GM21390 (cell line): Measurements from ENCODE around the gene NDC80.

ENCODE experiments used
- ATAC-seq: cut with Tn5 transposase; IDR thresholded peaks from one replicate; pipeline ENCODE4 v1.9.1; 2021; ENCODE audit not compliant: unreplicated experiment

The NDC80 gene

DNA sequence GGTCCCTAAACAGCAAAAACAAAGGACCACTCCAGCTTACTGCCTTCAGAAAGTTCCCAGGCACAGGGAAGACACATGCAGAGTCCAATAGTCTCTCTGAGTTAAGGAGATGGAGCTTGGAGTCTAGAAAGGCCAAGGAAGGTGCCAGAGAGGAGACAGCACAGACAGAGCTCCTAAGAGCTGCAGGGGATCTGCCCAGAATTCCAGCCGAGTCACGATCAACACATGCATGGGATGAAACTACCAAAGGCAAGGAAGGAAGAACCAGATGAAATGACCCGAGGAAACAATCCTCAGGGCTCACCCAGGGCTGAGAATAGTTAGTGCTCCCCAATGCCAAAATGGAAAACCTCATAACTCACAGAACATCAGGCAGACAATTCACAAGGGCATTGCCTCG is 15.5 kb upstream of the NDC80 start:
- ATAC-seq: no peak

DNA sequence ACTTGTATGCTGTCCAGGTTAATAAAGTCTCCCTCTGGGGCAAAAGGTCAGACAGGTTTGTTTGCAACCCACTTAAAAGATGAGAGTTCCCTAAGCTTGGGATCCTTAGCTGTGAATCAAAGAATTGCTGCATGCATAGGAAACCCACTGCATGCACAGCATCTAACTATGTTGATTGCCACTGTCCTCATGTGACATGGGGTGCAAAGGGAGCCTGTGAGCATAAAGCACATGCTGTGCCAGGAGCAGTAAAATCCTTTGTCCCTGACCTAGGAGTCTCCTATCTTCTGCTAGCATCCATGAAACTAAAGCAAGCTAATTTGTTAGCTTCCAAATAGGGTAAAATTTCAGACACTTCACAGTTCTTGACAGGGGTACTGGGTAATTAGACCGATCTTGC is 13.8 kb upstream of the NDC80 start:
- no peak for ATAC-seq

DNA sequence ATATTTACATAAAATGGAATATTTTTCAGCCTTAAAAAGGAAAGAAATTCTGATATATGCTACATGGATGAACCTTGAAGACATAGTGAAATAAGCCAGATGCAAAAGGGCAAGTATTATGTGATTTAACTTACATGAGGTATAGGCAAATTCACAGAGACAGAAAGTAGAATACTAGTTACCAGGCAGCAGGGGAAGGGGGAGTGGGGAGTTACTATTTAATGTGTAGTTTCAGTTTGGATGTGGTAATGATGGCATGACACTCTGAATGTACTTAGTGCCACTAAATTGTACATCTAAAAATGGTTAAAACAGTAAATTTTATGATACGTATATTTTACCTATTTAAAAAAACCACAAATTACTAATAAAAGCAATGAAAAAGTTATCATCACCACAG is 12.1 kb upstream of the NDC80 start:
- ATAC-seq: no peak

DNA sequence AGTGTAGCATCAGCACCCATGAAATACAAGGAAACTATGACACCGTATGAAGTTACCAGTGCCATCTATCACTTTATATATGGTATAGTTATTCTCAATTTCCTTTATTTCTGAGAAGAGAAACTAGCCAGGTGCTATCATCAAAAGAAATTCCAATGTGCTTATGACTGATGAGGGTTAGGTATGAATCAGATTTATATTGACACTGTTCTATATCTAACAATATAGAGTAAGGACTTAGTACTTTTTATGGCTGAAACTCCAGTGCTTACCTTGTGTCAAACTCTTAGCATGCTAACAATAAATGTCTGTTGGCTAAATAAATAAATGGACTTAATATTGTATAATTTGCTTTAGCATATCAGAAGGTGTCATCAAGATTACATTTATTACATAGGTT is 7.0 kb upstream of the NDC80 start:
- ATAC-seq: no peak

DNA sequence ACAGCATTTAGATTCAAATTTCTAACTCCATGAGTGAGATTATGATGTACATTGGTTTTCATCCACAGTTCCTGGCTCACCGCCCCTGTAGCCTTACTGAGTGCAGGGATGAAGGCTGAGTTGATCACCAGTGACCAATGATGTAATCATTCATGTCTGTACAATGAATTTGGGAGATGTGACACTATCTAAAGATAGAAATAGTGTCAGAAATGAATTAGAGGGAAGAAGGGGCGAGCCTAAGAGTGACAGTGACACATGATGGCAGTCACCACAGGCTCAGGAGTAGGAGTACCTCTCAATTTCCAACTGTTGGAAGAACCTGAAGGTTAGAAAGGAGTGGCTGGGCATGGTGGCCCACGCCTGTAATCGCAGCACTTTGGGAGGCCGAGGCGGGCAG is 3.2 kb upstream of the NDC80 start:
- no peak for ATAC-seq

DNA sequence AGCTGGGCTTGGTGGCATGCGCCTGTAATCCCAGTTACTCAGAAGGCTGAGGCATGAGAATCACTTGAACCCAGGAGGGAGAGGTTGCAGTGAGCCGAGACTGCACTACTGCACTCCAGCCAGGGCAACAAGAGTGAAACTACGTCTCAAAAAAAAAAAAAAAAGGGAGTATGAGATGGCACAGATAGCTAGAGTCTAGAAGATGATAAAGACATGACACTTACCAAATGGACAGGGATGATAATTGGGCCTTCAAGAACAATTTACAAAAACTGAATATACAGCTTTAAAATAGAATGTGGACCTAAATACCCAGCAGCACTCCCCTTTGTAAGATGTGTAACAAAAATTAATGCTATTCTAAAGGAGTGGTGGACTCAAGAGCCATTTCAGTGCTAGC is 2.8 kb upstream of the NDC80 start:
- no peak for ATAC-seq

DNA sequence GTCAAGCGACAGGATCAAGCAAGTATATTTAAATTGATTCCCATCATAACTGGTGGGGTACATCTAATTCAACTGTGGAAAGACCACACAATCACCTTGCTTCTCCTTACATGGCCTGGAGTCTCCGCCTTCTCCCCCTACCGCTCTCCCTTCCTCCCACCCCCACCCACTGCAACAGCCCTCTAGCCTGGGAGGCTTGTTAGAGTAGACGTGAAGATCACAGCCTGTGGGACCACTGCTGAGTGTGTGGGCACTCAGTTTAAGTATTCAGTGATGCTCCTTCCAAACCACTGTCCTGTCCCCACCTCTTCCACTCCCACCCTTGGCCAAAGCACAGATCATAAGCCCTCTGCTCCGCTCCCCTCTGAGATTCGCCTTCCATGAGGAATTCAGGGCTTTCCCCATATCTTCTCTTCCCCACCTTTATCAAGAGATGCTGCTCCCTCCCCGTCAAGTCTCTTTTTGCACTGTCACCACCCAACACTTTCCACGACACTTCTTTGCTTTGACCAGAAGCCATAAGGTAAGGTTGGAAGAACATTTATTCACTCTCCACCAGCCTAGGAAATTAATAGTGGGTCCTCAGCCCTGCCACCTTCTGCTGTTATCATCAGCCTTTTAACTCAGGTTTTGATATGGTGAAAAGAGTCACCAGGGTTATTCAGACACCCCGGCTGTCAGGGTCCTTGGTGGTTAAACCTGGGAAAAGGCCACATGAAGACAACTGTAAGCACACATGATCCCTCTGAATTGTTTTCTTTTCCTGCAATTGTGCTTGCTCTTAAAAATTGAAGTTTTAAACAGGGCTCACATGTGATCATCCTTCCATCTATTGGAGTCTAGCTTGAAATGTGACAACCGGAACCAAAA is 1.8 kb upstream of the NDC80 start:
- no peak for ATAC-seq

DNA sequence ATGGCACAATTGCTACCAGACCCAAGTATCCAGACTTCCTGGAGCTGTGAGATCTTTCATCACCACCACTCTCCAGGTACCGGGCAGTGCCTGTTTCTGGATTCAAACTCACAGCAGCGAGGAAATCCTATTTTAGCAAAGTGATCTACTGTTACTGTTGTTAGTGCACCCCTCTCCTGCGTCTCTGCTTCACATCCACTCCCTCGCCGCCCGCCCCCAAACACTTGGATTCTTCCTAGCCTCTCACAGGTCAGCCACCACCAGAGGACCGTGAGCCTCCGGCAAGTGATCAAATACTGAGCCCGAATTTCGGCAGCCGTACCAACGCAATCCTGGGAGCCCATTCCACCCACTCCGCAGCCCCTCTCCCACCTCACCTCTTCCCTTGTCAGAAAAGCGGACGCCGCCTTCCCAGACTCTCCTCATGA is 571 bp upstream of the NDC80 start:
- peak; percentile 40 for ATAC-seq

DNA sequence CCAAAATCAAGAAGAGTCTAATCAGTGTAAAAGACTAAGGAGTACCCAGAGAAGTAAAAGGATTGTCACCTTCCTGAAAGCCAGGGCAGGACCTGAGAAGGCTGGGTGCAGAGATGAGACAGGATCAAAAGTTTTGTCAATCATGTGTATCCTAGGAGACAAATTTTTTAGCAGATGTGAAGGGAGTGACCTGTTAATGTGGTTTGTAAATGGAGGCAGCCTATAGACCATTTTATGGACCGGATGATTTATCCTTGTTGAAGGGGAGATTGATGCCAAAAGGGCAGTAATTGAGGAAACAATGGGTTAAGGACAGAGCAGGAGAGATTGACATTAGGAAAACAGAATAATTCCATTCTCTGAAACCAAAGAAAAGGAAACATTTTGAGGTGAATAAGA is 813 bp downstream of the NDC80 start:
- ATAC-seq: no peak

DNA sequence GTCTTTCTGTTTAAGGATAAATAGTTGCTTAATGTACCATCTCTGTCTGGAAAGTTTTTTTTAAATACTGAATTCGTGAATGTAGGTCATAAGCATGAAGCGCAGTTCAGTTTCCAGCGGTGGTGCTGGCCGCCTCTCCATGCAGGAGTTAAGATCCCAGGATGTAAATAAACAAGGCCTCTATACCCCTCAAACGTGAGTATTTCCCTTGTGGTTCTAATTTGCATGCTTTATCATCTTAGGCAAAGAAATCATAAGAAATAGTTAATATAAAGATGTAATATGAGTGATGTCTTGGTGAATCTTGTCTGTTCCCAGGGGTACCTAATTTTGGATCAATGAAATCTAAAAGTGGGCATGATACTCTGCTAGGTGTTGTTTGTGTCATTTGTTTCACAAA is 1.5 kb downstream of the NDC80 start:
- ATAC-seq: no peak

DNA sequence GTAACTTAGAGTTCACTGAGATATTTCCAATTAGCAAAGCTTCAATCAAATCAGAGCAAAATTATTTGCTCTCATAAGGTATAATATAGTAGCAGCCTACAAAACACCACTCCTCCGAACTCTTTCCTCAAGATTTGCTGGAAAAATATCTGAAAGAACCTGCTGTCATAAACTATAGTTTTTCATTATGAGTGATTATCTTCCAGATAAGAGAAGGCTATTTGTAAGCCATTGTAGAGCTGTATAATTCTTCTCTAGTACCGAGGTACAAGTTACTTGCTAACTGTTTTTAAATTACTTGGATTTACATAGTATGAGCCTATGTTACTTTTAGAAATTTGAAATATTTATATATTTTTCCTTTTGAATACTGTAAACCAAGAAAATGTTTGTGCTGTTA is 2.1 kb downstream of the NDC80 start:
- ATAC-seq: no peak

DNA sequence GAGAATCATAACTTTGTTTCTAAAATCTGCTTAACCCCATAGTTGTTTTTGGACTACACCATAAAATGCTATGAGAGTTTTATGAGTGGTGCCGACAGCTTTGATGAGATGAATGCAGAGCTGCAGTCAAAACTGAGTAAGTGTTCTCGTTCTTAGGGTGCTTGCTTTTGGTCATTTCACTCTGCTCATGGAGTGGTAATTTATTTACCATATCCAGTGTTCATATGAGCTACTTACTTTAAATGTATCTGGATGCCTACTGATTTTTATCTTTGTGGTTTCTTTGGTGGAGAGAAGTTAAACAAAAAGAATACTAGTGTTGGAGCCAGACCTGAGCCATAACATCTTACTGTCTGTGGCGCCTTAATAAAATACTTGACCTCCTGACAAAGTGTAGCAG is 16.4 kb downstream of the NDC80 start:
- no peak for ATAC-seq

DNA sequence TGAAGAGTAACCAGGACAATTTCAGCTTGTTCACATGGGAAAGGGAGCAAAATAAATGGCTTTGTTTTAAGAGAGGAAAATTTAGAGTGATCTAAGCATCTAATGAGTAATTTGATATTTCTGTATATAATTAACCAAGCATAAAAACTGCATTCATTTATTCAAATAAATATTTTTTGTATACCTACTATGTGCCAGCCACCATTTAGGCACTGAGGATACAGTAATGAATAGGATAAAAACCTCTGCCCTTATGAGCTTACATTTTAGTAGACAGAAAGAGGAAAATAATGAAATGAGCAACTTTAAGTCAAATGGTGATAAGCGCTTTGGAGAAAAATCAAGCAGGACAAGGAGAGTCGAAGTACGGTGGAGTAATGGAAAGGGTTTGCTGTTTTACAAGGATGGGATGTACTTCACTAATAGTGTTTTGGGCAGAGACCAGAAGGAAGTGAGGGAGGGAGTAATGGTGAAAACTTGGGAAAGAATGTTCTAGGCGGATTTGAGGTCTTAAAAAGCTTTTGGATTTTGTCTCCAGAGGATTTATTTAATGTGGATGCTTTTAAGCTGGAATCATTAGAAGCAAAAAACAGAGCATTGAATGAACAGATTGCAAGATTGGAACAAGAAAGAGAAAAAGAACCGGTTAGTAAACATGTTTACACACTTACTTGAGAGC is 17.4 kb downstream of the NDC80 start:
- no peak for ATAC-seq

DNA sequence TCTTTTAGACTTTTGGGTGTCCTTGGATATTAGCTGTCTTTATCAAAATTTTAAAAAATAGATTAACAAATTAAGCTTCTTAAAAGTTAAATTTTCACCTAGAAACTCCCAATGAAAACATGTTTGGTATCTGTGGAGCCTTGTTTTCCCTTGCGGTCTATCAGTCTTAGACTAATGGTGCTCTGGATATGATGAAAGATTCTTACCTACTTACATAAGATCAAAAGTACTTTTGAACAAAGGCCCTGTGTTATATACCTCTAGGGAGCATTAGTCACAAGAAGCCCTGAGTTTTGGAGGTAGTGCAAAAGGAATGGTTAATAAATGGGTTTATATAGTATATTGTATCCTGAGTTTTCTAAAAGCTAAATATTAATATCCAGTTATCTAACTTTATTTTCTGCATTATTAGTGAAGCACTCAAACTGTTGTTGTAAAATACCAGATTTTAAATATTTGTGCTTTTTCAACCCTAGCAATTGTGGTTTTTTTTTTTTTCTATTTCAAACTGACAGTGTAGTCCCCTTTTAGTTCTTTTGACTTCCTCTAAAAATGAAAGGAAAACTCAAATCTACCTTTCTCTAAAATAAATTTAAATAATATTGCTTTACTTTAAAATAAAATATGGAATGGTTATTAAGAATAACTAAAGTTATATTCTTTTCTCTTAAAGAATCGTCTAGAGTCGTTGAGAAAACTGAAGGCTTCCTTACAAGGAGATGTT is 18.1 kb downstream of the NDC80 start:
- no peak for ATAC-seq

DNA sequence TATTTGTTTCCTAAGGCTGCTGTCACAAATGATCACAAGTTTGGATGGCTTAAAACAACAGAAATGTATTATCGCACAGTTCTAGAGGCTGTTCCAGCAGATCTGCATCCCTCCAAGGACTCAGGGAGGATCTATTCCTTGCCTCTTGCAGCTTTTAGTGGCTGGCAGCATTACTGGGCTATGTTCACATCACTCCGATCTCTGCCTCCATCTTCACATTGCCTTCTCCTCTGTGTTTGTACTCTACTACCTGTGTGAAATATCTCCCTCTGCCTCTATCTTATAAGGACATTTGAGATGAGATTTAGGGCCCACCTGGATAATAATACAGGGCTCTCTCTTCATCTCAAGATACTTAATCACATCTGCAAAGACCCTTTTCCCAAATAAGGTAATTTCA is 18.9 kb downstream of the NDC80 start:
- no peak for ATAC-seq

DNA sequence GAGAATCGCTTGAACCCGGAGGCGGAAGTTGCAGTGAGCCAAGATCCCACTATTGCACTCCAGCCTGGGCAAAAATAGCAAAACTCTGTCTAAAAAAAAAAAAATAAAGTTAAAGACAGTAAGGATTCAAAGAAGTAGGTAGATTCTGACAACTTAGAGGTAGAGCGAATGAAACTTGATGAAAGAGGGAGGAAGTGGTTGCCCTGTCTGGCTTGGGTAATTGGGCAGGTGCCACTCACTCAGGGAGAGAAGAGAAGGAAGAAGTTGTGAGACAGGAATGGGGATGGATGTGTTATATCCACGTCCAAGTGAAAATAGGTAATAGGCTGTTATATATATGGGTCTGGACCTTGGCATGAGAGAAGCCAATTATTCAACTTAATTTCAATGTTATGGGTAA is 26.3 kb downstream of the NDC80 start:
- no peak for ATAC-seq

DNA sequence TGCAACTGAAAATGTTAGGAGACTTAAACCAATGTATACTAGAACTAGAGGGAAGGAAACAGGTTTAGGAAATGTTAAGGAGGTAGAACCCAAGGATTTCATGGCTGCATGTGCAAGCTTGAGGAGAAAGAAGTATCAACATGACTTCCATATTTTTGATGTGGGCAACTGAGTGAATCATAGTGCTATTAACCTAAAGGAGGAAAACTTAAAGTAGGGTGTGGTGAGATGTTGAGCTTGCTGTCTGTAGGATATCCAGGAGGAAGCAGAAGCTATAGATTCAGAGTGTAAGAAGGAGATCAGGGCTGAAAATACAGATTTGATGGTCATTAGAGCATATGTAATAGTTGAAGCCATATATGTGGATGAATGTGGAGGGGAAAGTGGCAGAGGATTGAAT is 31.5 kb downstream of the NDC80 start:
- ATAC-seq: no peak

DNA sequence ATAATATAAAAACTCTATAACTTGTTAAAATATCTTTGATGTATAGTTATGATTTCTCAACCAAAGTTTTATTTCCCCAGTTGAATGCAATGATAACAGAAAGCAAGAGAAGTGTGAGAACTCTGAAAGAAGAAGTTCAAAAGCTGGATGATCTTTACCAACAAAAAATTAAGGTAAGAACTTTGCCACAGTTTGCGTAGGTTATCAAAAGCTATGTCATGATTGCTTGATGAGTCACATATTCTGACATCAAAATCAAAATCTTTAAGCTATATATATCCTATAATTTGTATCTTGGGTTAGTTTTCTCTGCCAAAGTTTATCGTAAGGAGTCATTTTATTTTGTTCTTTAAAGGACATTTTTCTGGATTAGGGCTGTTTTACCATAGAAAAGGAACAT is 35.0 kb downstream of the NDC80 start:
- ATAC-seq: no peak

DNA sequence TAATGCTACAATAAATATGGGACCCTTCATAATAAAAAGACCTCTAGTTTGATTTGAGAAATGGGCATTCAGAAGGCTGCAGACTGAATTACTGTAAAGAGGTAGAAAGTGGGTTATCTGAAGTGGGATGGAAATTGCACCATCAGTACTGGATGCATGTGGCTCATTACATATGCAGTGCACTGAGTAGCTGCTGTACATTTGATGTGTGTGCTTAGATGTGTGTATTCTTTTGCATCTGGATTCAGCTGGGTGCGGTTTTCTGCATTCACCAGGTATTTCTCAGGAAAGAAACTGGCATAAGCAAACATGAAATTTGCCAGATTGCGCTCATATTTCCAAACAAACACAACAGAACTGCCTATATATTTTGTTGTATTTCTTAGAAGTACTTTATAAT is 38.2 kb downstream of the NDC80 start:
- no peak for ATAC-seq

DNA sequence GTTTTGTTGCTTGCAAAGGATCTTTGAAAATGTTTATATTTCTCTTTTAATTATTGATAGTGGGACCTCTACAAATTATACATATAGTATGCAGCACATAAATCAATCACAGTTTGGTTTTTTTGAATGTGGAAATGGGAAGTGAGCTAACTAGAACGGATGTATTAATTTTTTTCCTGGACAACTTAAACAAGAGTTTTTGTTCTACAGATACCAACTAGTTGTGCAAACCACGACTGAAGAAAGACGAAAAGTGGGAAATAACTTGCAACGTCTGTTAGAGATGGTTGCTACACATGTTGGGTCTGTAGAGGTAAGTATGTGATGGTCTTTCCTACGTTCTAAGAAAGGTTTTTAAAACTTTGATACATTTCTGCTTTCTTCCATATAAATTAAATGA is 39.2 kb downstream of the NDC80 start:
- ATAC-seq: no peak

DNA sequence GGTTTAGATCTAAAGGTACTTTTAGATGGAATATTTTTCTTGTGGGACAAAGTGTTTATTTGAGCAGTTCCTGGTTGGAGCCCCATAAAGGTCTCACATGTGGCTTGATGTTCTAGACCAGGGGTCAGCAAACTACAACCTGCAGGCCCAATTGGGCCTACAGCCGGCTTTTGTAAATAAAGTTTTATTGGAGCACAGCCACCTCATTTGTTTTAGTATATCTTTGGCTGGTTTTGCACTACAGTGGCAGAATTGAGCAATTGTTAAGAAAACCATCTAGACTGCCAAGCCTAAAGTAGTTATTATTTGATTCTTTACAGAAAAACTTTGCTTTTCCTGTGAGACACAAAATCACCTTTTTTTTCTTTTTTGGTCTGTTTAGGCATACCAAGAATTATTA is 41.6 kb downstream of the NDC80 start:
- ATAC-seq: no peak

DNA sequence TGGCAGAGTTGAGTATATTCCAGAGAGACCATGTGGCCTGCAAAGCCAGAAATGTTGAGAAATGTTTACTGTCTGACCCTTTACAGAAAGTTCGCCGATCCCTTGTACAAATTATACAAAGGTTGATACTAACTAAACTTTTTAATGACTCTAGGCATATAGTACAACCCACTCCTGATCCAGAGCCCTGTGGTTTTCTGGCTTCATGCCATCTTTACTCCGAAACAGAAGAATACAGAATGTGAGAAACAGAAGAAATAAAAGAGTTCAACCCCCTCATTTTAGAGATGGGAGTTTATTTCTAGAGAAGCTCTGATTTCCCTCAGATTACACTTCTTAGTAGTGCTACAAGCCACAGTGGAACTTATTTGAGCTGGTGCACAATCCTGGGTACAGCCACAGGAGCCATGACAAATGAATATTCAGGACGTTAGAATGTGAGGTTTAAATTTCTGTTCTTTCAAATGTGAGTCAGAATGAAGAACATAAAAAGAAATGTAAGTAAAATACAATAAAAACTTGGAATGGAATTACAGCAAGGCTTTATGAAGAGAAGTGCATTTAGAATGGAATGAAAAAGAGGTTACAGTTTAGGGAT is 46.1 kb downstream of the NDC80 start:
- no peak for ATAC-seq
